Measurements from ENCODE around the gene ASCC1. TPM values are rescaled to one million over a fixed set of nuclear protein-coding genes. Genes with fewer than 3 reads are reported as not detected.

The ASCC1 gene
- total RNA-seq, 4 donors from 2014 or later: 24.4 to 42.4 (median 35.2) TPM

DNA sequence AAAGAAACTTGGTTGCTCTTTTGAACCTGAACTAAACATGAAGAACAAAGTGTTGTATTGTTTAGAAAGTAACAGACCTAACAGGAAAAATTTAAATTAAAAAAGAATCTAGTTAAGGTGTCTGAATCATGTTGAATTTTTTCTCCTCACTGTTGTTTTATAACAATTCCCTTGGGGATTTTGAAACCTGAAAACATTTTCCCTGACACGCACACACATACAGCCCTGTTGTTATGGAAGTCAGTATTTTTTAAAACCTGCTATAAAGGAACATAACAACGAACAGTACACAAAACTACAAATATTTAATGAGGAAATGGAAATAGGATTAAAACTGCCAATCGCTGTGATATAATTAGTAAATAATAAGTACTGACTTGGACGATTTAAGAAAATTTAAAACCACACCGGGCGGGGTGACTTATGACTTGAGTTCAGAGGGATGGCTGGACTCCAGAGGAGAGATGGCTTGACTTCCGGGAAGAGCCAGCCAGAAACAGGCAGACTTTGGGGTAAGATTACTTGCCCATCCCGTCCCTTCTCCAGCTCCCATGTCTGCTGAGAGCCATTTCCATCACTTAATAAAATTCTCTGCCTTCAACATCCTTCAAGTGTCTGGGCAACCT is 111.5 kb downstream of the ASCC1 start:
- peaks cover 0 to 9% (median 0%) of the 10 kb centered on the region in 3 donors for H3K4me1 ChIP-seq
- peak; percentile 50 for ATAC-seq
- no peaks in the 10 kb centered on the region for H3K27me3 ChIP-seq
- peak overlapping the region in 1 of 4 donors; percentile 51 for H3K27ac ChIP-seq
- H3K4me3 ChIP-seq: no peak overlapping the region
- peaks cover 0 to 51% of the 10 kb centered on the region in 2 donors for H3K36me3 ChIP-seq
- TF ChIP-seq POLR2AphosphoS5 (IDR thresholded peaks at IDR 0.05) (no peak), POLR2A (IDR thresholded peaks at IDR 0.05) (no peak), EP300 (IDR thresholded peaks at IDR 0.05) (no peak)
- TF ChIP-seq, protein P1, sequence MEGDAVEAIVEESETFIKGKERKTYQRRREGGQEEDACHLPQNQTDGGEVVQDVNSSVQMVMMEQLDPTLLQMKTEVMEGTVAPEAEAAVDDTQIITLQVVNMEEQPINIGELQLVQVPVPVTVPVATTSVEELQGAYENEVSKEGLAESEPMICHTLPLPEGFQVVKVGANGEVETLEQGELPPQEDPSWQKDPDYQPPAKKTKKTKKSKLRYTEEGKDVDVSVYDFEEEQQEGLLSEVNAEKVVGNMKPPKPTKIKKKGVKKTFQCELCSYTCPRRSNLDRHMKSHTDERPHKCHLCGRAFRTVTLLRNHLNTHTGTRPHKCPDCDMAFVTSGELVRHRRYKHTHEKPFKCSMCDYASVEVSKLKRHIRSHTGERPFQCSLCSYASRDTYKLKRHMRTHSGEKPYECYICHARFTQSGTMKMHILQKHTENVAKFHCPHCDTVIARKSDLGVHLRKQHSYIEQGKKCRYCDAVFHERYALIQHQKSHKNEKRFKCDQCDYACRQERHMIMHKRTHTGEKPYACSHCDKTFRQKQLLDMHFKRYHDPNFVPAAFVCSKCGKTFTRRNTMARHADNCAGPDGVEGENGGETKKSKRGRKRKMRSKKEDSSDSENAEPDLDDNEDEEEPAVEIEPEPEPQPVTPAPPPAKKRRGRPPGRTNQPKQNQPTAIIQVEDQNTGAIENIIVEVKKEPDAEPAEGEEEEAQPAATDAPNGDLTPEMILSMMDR (IDR thresholded peaks at IDR 0.05): no peak
- WGBS, 2 donors (ENCODE audit: low coverage in 1 of 2): 59 to 72% methylated on average over 8 of the region's 8 CpGs
- no peaks in the 10 kb centered on the region for H3K9me3 ChIP-seq

DNA sequence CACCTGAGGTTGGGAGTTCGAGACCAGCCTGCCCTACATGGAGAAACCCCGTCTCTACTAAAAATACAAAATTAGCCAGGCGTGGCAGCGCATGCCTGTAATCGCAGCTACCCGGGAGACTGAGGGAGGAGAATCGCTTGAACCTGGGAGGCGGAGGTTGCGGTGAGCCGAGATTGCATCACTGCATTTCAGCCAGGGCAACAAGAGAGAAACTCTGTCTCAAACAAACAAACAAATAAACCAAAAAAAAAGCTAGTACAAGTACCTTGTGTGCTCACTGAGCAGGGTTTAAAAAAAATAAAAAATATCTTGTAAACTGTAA is 116.5 kb downstream of the ASCC1 start:
- 94 to 97% methylated on average over 4 to 10 of the region's 10 CpGs for WGBS, 2 donors (ENCODE audit: low coverage in 1 of 2)
- Histone ChIP-seq H3K27ac (no peak overlapping the region), H3K9me3 (no peaks in the 10 kb centered on the region), H3K36me3 (peaks cover 0 to 87% of the 10 kb centered on the region in 2 donors), H3K4me1 (peaks cover 0 to 6% (median 0%) of the 10 kb centered on the region in 3 donors), H3K27me3 (no peaks in the 10 kb centered on the region), H3K4me3 (no peak overlapping the region)
- ATAC-seq: no peak
- TF ChIP-seq POLR2A (IDR thresholded peaks at IDR 0.05) (no peak), EP300 (IDR thresholded peaks at IDR 0.05) (no peak), POLR2AphosphoS5 (IDR thresholded peaks at IDR 0.05) (no peak)
- TF ChIP-seq, protein P1 (IDR thresholded peaks at IDR 0.05): no peak

DNA sequence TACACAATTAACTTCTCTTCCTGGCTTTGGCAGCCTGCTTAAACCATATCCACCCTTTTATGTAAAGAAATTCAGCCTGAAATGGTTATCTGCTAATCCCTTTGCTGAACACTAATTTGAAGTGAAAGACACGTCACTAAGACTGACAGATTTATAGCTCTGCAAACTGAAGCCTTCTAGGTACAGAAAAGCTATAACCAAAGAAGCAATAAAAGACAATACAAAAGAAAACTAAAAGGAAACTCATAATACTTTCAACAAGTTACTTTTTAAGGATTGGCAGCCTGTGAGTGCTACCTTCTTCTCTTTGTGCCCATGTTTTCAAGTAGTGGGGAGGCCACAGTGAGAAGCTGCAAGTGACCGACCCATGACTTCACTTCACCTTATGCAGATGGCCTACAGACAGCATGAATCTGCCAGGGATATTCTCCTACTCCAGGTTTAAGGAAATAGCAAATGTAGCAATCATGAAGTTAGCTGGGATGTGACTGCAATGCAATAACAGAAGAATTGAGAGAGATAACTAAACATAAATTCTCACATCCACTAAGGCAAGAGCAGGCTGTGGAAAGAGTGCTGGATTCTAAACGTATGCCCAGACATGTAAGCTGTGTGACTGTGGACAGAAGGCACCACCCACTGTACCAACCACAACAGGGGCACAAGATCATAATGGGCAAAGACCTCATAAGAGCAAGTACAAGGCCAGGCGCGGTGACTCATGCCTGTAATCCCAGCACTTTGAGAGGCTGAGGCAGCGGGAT is 117.1 kb downstream of the ASCC1 start:
- Histone ChIP-seq H3K27me3 (no peaks in the 10 kb centered on the region), H3K9me3 (no peaks in the 10 kb centered on the region), H3K36me3 (peaks cover 0 to 92% of the 10 kb centered on the region in 2 donors), H3K4me1 (peaks cover 0 to 3% (median 0%) of the 10 kb centered on the region in 3 donors), H3K27ac (no peak overlapping the region), H3K4me3 (no peak overlapping the region)
- TF ChIP-seq, protein P1 (IDR thresholded peaks at IDR 0.05): no peak
- no peak for TF ChIP-seq POLR2A (IDR thresholded peaks at IDR 0.05)
- TF ChIP-seq POLR2AphosphoS5 (IDR thresholded peaks at IDR 0.05): no peak
- TF ChIP-seq EP300 (IDR thresholded peaks at IDR 0.05): no peak
- no peak for ATAC-seq
- WGBS, 2 donors (ENCODE audit: low coverage in 1 of 2): 89 to 93% methylated on average over 4 to 6 of the region's 6 CpGs

DNA sequence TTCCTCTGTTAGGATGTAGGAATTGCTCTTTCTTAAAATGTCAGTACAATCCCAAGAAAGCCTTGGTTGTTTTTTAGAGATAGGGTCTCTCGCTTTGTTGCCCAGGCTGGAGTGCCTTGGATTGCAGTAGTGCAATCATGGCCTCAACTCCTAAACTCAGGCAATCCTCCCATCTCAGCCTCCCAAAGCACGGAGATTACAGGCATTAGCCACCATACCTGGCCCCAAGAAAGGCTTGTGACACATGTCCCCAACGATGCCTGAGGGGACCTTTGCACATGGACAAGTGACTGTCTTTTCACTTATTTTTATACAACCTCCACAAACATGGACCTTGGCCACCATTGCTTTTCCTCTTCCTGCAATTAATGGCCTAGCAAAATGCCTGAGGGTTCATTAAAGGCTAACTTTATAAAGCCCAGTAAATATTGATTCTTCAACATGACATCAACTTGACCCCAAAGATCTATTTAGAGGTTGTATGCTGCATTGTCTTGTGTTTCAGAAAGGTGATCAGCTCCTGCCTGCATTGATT is 117.7 kb downstream of the ASCC1 start:
- no peak for ATAC-seq
- WGBS, 2 donors (ENCODE audit: low coverage in 1 of 2): 86 to 92% methylated on average over 3 of the region's 3 CpGs

DNA sequence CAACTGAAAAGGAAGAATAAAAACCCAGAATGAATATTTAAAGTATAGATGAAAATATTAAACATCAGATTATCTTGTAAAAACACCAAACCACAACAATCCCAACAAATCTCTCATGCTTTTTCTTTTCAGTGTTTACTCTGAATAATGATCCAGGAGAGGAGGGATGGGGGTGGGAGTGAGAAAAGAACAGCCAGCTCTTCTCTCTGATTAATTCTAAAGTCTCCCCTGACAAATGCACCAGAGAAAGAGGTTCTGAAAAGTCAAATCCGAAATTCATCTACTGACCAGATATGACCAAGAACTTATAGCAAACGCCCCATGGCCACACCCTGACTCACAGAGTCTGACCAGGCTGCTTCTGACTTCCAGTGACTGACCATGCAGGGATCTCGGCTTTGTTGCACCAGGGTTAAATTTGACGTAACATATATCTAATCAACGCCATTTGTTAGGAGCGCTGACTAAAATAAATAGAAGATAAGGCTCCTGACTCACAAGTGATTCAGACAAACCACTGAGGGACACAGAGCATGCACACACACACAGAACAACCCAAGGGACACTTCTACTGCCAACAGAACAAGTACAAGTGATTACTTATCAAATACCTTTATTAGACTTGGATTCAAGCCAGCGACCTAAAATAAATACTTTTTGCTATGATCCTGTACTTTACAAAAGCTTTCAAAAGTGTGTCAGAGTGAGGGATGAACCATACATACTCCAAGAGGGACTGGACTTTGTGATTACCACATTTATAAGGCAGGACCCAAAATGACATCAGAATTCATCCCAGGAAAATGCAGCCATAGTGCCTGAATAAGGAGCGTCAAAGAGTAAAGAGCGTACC is 118.4 kb downstream of the ASCC1 start:
- TF ChIP-seq EP300 (IDR thresholded peaks at IDR 0.05): no peak
- TF ChIP-seq, protein P1 (IDR thresholded peaks at IDR 0.05): no peak
- no peak for TF ChIP-seq POLR2A (IDR thresholded peaks at IDR 0.05)
- TF ChIP-seq POLR2AphosphoS5 (IDR thresholded peaks at IDR 0.05): no peak
- no peak for ATAC-seq
- Histone ChIP-seq H3K27ac (no peak overlapping the region), H3K9me3 (no peaks in the 10 kb centered on the region), H3K36me3 (peaks cover 0 to 96% of the 10 kb centered on the region in 2 donors), H3K4me3 (no peak overlapping the region), H3K4me1 (no peaks in the 10 kb centered on the region), H3K27me3 (no peaks in the 10 kb centered on the region)
- 43 to 73% methylated on average over 3 to 8 of the region's 9 CpGs for WGBS, 2 donors (ENCODE audit: low coverage in 1 of 2)

More for the DNA sequence above, 117.7 kb downstream of the ASCC1 start:
- Histone ChIP-seq H3K9me3 (no peaks in the 10 kb centered on the region), H3K36me3 (peaks cover 0 to 94% of the 10 kb centered on the region in 2 donors), H3K4me1 (no peaks in the 10 kb centered on the region), H3K4me3 (no peak overlapping the region), H3K27me3 (no peaks in the 10 kb centered on the region), H3K27ac (no peak overlapping the region)
- TF ChIP-seq POLR2A (IDR thresholded peaks at IDR 0.05): no peak

Data from gastroesophageal sphincter (tissue), 4 donors.